ENCODE measurements around the gene TTC9B. TPM values are rescaled to one million over a fixed set of nuclear protein-coding genes. Genes with fewer than 3 reads are reported as not detected.

TTC9B gene
- total RNA-seq, 3 donors from 2014 or later = not detected

- Mint-ChIP-seq H3K4me3 (no peak overlapping the region), H3K36me3 (ENCODE audit: insufficient read depth) (peaks cover 7% of the 10 kb centered on the region), H3K27me3 (ENCODE audit: low read depth) (peaks cover 3% of the 10 kb centered on the region), H3K4me1 (ENCODE audit: low read depth) (peaks cover 19% of the 10 kb centered on the region), H3K9me3 (no peaks in the 10 kb centered on the region)
- DNase-seq = no peak
- no peak for ATAC-seq
Measured at GRCh38 chr19:40231544-40232424, 13.6 kb upstream of the TTC9B start.

GRCh38 chr19:40231057-40231456, 12.9 kb upstream of the TTC9B start:
- ATAC-seq (no peak), DNase-seq (no peak)
- Mint-ChIP-seq H3K4me3 (no peak overlapping the region), H3K9me3 (no peaks in the 10 kb centered on the region), H3K36me3 (ENCODE audit: insufficient read depth) (peaks cover 7% of the 10 kb centered on the region), H3K4me1 (ENCODE audit: low read depth) (peaks cover 21% of the 10 kb centered on the region), H3K27me3 (ENCODE audit: low read depth) (peaks cover 6% of the 10 kb centered on the region)

GRCh38 chr19:40229926-40230417, 11.8 kb upstream of the TTC9B start:
- peaks cover 28% of the 10 kb centered on the region for H3K4me1 Mint-ChIP-seq (ENCODE audit: low read depth)
- H3K36me3 Mint-ChIP-seq (ENCODE audit: insufficient read depth) = peaks cover 3% of the 10 kb centered on the region
- no peak for ATAC-seq
- no peaks in the 10 kb centered on the region for H3K9me3 Mint-ChIP-seq
- peaks cover 17% of the 10 kb centered on the region for H3K27me3 Mint-ChIP-seq (ENCODE audit: low read depth)
- DNase-seq = no peak
- H3K4me3 Mint-ChIP-seq = no peak overlapping the region

GRCh38 chr19:40229484-40229883, 11.3 kb upstream of the TTC9B start:
- ATAC-seq = peak; percentile 93 to 94
- peaks cover 28% of the 10 kb centered on the region for H3K4me1 Mint-ChIP-seq (ENCODE audit: low read depth)
- H3K4me3 Mint-ChIP-seq = no peak overlapping the region
- no peaks in the 10 kb centered on the region for H3K9me3 Mint-ChIP-seq
- no peak for DNase-seq
- no peaks in the 10 kb centered on the region for H3K36me3 Mint-ChIP-seq (ENCODE audit: insufficient read depth)
- peaks cover 22% of the 10 kb centered on the region for H3K27me3 Mint-ChIP-seq (ENCODE audit: low read depth)

GRCh38 chr19:40228863-40229262, 10.7 kb upstream of the TTC9B start:
- Mint-ChIP-seq H3K27me3 (ENCODE audit: low read depth) (peaks cover 28% of the 10 kb centered on the region), H3K4me1 (ENCODE audit: low read depth) (peaks cover 28% of the 10 kb centered on the region), H3K36me3 (ENCODE audit: insufficient read depth) (no peaks in the 10 kb centered on the region), H3K4me3 (no peak overlapping the region), H3K9me3 (no peaks in the 10 kb centered on the region)
- ATAC-seq = no peak
- no peak for DNase-seq

GRCh38 chr19:40228346-40228745, 10.2 kb upstream of the TTC9B start:
- Mint-ChIP-seq H3K36me3 (ENCODE audit: insufficient read depth) (no peaks in the 10 kb centered on the region), H3K4me3 (no peak overlapping the region), H3K9me3 (no peaks in the 10 kb centered on the region), H3K27me3 (ENCODE audit: low read depth) (peaks cover 28% of the 10 kb centered on the region), H3K4me1 (ENCODE audit: low read depth) (peaks cover 30% of the 10 kb centered on the region)
- ATAC-seq (no peak), DNase-seq (no peak)

GRCh38 chr19:40225440-40226305, 7.5 kb upstream of the TTC9B start:
- Mint-ChIP-seq H3K9me3 (peaks cover 4% of the 10 kb centered on the region), H3K36me3 (ENCODE audit: insufficient read depth) (no peaks in the 10 kb centered on the region), H3K27me3 (ENCODE audit: low read depth) (peaks cover 32% of the 10 kb centered on the region), H3K4me1 (ENCODE audit: low read depth) (peaks cover 33% of the 10 kb centered on the region), H3K4me3 (peak overlapping the region; percentile 31)
- no peak for DNase-seq
- no peak for ATAC-seq

- Mint-ChIP-seq H3K36me3 (ENCODE audit: insufficient read depth) (no peaks in the 10 kb centered on the region), H3K4me3 (no peak overlapping the region), H3K27me3 (ENCODE audit: low read depth) (peaks cover 40% of the 10 kb centered on the region), H3K9me3 (peaks cover 4% of the 10 kb centered on the region), H3K4me1 (ENCODE audit: low read depth) (peaks cover 29% of the 10 kb centered on the region)
- ATAC-seq (no peak), DNase-seq (no peak)
Measured at GRCh38 chr19:40224342-40225150, 6.4 kb upstream of the TTC9B start.

GRCh38 chr19:40223135-40223822, 5.1 kb upstream of the TTC9B start:
- no peak for ATAC-seq
- H3K27me3 Mint-ChIP-seq (ENCODE audit: low read depth) = peaks cover 52% of the 10 kb centered on the region

GRCh38 chr19:40221858-40222619, 3.9 kb upstream of the TTC9B start:
- DNase-seq = peak; percentile 65
- Mint-ChIP-seq H3K4me3 (peak overlapping the region; percentile 4), H3K27me3 (ENCODE audit: low read depth) (peaks cover 59% of the 10 kb centered on the region), H3K4me1 (ENCODE audit: low read depth) (peaks cover 18% of the 10 kb centered on the region), H3K9me3 (peaks cover 4% of the 10 kb centered on the region), H3K36me3 (ENCODE audit: insufficient read depth) (no peaks in the 10 kb centered on the region)
- peak; percentile 77 for ATAC-seq

More at GRCh38 chr19:40223135-40223822, 5.1 kb upstream of the TTC9B start:
- H3K36me3 Mint-ChIP-seq (ENCODE audit: insufficient read depth) = no peaks in the 10 kb centered on the region
- peaks cover 4% of the 10 kb centered on the region for H3K9me3 Mint-ChIP-seq
- no peak overlapping the region for H3K4me3 Mint-ChIP-seq
- H3K4me1 Mint-ChIP-seq (ENCODE audit: low read depth) = peaks cover 21% of the 10 kb centered on the region
- DNase-seq = peak; percentile 23

GRCh38 chr19:40220674-40221073, 2.5 kb upstream of the TTC9B start:
- Mint-ChIP-seq H3K36me3 (ENCODE audit: insufficient read depth) (no peaks in the 10 kb centered on the region), H3K4me3 (no peak overlapping the region), H3K9me3 (peaks cover 4% of the 10 kb centered on the region), H3K4me1 (ENCODE audit: low read depth) (peaks cover 15% of the 10 kb centered on the region), H3K27me3 (ENCODE audit: low read depth) (peaks cover 62% of the 10 kb centered on the region)
- DNase-seq (no peak), ATAC-seq (no peak)

GRCh38 chr19:40219721-40220276, 1.6 kb upstream of the TTC9B start:
- Mint-ChIP-seq H3K4me1 (ENCODE audit: low read depth) (peaks cover 12% of the 10 kb centered on the region), H3K36me3 (ENCODE audit: insufficient read depth) (no peaks in the 10 kb centered on the region), H3K4me3 (no peak overlapping the region), H3K9me3 (peaks cover 4% of the 10 kb centered on the region), H3K27me3 (ENCODE audit: low read depth) (peaks cover 53% of the 10 kb centered on the region)
- ATAC-seq (peak; percentile 49 to 53), DNase-seq (no peak)

Measured in activated T-cell treated with anti-CD3 and anti-CD28 coated beads, Interleukin-2, amount 50 U/mL, for 4 hours (primary cell).